GM19238 (cell line): ENCODE results near the gene ADAM12.
"Not testable (repeated sequence)": the region's sequence is repeated elsewhere in the genome, so short reads cannot be mapped to it uniquely, and the experiment has no call there.

Experiments
- DNase-seq: peaks from one replicate; pipeline ENCODE4 v3.0.0; 2011; ENCODE audit warnings: low spot score; ENCODE audit not compliant: insufficient read length

The ADAM12 gene

DNA sequence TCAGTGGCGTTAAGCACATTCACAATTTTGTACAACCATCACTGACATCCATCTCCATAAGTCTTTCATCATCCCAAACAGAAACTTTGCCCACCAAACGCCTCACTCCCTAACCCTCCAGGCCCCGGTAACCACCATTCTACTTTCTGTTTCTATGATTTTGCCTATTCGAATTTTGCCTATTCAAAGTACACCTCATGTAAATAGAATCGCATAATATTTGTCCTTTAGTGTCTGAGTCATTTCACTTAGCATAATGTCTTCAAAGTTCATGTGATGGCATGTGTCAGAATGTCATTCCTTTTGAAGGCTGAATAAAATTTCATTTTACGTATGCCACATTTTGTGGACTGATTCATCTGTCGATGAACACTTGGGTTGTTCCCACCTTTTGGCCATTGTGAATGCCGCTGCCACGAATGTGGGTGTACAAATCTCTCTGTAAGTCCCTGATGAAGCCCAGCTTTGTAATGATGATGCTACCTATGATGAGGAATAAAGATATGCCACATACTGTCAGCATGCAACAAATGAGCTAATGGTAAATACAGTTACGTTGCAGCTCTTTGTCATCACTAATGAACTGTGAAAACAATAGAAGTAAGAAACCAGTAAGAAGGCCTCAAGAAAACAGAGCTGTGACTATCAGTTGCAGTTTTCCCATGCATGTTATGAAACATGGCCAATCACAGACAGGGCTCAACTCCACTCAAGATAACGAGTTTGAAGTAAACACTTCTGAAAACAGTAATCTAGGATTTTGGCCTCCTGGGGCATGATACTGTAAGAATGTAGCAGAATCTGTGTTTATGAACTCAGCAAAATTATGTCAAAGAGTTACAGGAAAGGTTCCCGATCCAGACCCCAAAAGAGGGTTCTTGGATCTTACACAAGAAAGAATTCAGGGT is 120.0 kb downstream of the ADAM12 start:
- no peak for DNase-seq

DNA sequence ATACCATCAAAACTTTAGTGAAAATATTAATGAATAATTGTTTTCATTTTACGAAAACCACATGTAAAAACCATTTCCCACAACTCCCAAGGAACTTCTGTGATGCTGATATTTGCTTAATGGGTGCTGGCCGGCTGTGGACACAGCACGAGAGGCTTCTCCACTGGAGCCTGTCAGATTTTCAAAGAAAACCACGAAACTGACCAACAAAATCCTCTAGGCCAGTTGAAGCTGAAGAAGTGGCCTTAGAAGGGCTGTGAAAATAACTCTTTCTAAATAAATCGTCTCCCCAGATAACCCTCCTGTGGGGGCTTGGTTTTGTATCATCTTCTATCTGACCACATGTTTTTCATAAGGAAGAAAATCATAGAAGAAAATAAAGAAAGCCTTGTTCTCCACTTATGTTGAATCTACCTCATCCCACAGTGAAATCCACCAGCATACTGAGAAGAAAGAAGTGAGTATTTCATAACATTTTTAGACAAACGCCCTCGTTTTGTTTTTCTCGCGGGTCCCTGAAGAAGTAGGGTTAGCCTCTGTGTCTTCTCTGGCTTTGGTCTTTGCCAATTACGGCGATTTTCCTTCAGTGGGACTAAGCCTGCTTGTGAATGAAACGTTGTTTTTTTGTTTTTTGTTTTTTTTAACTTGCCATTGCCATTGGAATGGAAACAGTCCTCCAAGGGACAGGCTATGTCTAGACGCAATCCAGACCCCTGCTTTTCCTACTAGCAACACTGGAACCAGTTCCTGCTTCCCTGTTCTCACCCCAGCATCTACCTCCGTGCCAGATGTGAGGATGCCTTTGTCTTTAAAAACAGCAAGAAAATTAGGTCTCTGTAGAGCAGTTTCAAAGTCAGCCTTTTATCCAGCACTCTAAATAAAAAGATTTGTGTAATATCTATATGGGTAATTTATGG is 123.9 kb downstream of the ADAM12 start:
- DNase-seq: no peak

DNA sequence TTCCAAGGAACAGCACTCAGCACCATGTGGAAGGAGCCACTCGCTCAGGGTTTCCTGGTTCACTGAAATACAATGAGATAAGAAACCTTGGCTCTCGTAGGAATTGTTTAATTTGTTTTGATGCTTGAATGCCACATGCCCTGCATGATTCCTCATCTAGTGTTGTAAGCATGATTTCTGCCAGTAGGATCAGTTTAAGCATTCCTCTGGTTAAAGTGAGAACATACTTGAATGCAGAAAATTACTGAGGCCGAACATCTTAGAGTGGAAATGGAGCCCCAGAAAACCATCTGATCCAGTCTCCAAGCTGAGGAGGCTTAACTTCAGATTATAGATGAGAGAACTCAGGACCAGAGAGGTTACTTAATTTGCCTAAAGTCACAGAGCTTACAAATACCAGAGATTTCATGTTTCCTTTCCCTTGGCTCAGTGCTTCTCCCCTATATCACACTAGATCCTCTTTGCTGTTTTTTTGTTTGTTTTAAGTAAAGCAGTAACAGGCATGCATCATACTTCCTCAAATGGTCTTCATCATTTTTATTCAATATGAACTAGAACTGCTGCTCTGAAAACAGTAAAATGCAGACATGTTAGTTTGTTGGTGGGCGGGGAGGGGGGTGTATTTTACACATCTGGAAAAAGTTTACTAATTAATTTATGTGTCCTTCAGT is 125.1 kb downstream of the ADAM12 start:
- no peak for DNase-seq

DNA sequence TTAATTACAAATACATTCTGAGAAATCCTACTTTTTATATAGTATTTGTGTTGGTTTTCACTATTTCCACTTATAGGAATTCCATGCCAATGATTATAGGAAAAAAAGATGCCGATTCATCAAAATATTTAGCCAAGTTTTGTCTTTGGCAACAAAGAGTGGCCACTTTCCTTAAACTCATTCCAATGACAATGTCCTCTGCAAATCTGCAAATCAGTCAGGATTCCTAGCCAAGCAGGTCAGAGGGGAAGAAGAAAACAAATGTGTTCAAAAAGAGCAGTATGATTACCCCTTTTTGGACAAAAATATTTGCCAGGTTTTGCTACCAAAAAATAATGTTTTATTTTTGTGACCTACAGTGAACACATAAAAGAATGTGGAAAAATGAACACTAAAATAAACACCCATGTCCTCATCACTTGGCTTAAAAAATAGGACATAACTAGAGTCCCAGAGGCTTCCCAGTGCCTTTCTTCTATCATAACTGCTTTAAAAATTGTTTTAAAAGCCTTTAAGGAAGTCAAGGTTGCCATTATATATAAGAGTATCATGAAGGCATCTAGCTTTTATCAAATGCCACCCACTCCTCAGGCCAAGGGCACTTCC is 125.9 kb downstream of the ADAM12 start:
- DNase-seq: no peak

DNA sequence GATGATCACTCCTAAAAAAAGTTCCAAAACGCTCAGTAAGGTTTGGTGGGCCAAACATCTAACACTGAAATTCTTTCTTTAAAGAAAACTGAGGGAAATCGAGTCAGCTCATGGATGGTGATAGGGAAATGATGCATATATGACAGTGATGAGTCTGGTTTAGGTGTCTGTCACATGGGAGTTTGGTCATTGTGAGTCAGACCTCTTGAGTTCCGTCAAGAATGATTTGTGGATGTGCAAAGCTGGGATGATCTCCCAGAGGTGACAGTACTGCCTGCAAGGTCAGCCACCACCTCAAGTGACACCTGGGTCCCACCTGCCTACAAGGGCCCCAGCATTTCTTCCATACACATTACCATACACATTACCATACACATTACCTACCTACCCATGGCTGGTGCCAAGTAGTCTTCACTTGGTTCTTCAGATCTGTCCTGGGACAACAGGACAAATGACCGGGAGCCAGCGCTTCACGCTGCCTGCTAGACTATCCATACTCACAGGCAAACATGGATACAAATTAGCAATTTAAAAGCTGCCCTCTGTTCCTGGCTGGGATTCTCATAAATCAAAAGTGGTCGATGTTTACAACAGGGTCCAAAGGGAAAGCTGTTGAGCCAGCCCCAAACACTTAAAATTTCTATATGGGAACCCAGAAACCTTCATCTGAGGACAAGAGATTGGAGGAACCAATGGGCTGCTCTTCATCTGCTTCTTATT is 128.4 kb downstream of the ADAM12 start:
- no peak for DNase-seq

DNA sequence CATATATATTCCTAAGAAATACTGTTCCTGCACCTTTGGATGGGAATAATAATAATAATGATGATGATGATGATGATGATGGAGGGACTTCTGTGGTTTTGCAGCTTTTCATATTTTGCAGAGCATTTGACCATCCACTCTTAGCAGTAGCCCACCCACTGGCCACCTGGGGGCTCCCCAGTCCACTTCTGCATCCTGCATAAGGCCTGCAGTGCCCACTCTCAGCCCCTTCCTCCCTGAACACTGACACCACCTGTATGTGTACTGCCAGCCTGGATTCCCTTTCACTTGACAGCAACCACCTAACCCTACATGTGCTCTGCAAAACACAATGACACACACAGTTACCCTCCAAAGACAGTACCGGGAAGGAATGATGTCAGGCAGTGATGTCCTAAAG is 131.4 kb downstream of the ADAM12 start:
- no peak for DNase-seq

DNA sequence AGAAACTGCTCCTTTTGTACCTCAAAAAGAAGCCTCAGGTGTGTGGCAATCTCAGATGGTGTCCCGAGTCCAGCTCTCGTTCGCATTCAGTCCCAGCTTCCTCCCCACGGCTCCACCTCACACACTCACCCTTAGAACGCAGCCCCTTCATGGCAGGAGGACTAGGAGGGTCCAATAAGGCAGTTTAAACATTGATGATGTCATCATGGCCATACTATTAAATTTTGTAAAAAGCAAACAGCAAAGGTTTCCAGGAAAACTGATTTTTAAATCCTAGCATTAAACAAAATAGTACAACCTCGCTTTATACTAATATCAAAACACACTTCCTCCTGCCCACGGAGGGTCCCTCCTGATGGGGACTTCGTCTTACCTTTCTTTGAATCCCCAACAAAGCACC is 133.0 kb downstream of the ADAM12 start:
- no peak for DNase-seq

DNA sequence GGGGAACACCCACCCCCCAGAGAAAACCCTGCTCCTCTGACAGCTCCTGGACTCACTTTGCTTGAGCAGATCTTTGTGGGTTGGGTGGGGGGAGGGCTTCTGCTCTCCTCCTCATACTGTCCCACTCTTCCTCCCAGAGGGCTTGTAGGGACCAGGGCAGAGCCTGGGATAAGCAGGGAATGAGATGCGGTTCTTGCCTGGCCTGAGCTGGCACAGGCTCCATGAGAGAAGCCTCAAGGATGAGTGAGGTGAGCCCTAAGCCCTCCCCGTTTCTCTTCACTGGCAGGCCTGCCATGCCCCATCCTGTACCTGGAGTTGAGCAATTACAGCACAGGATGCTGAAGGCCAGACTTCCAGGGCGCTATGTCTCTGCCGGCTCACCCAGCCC is 134.7 kb downstream of the ADAM12 start:
- DNase-seq: no peak

DNA sequence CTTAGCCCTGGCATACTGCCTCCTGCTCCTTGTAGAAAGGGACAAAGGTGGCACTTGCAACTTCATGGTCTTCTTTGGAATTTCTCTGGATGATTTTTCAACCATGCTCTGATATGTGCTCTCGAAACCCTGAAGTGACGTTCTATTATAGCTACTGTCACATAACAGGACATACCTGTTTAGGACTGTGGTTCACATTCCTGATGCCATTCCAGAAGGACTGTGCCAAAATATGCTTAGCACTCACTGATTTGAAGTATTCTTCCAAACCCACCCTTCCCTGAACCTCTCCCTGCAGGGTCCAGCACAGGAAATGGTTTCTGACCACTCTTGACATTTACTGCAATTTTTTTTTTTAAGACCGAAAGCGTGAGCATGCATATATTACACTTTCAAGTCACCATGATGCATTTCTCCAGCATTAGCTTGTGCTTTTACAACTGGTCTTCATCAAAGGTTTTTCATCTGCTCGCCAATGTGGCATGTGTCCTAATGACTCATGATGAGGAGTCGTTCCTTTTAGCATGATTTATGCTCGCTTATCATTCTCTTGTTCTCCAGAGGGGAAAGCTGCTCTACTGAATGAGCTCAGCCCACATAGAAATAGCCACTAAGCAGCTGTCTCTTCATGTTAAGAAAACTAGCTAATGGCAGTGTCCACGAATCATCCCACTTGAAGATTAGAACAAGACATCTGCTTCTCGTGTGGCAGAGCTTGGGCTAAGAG is 135.2 kb downstream of the ADAM12 start:
- no peak for DNase-seq

DNA sequence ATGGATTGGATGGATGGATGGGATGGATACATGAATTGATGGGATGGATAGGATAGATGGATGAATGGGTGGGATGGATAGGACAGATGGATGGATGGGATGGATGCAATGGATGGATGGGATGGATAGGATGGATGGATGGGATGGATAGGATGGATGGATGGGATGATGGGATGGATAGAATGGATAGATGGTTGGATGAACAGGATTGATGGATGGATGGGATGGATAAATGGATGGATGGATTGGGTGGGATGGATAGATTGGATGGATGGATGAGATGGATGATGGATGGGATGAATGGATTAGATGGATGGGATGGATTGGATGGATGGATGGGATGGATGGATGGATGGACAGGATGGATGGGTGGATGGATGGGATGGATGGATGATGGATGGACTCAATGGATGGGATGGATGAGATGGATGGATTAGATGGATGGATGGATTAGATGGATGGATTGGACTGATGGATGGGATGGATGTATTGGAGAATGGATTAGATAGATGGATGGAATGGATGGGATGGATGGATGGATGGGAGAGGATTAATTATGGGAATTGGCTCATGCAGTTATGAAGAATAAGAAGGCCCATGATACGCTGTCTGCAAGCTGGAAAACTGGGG is 136.4 kb downstream of the ADAM12 start:
- DNase-seq: no peak

DNA sequence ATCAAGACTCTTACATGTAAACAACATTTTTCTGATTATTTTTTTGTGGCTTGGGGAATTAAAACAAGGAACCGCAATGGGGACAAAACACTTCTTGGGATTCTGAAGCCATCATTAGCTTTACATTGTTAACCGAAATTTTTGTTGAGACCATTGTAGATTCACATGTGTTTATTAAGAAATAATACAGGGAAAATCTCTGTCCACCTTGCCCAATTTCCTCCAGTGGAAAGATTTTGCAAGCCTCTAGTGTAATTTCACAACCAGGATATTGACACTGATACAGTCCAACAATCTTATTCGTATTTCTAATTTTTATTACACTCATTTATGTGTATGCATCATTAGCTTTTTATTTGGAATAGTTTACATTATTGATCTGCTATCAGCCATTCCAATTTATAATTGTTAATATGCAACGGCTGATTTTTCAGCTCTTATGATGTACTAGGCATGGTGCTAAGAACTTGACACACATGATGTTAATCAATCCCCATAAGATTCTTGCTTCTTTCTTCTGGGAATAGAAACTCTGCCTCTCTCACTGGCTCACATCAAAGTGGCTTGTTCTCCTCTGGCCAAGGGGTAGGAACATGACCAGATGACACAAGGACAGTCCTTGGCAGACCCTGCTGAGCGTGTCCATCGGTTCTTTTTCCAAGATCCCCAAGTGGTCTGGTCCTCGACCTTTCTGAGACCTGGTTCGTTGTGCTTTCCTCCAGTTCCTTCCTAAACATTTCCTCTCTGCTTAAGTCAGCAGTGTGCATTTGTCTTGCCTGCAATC is 137.6 kb downstream of the ADAM12 start:
- DNase-seq: no peak

DNA sequence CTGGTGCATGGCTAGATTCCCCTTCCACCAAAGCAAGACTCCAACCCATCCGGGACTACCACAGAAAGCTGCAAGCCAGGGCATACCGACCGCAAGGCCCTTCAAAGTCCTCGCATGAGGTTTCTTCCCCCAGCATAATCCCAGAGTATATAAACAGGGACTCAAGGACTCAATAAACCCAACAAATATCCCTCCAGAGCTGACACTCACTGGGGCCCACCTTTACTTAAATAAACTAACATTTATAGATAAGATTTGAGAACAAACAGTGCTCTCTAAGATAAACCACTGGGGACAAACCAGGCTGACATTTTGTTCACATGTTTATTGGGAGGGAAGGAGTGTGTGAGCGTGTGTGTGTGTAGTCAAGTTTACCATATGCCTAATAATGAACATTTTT is 138.2 kb downstream of the ADAM12 start:
- no peak for DNase-seq

DNA sequence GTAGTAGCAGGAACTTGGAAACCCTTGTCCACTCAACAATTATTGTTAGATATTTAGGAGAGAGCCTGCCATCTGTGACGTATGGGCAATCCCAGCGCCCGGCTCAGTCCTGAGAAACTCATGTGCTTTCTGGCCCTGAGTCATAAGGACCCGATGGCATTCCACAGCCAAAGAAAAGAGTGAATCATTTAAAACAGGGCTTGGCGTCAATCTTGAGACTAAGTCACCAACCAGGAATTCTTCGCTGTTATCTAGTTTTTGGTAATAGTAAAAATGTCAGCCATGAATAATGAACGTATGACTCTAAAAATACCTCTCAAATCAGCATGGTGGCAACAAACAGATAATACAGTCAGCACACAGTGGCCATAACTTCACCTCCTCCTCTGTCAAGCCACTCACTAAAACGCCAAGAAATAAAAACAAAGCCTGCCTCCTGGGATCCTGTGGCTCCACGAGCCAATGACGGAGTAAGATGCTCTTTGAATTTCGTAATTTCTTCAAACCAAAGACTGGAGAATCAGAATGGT is 140.8 kb downstream of the ADAM12 start:
- no peak for DNase-seq

DNA sequence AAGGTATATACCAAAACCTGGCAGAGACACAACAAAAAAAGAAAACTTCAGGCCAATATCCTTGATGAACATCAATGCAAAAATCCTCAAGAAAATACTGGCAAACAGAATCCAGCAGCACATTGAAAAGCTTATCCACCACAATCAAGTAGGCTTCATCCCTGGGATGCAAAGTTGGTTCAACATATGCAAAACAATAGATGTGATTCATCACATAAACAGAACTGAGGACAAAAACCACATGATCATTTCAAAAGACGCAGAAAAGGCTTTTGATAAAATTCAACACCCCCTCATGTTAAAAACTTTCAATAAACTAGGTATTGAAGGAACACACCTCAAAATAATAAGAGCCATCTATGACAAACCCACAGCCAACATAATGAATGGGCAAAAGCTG is 141.9 kb downstream of the ADAM12 start:
- not testable (repeated sequence) for DNase-seq

DNA sequence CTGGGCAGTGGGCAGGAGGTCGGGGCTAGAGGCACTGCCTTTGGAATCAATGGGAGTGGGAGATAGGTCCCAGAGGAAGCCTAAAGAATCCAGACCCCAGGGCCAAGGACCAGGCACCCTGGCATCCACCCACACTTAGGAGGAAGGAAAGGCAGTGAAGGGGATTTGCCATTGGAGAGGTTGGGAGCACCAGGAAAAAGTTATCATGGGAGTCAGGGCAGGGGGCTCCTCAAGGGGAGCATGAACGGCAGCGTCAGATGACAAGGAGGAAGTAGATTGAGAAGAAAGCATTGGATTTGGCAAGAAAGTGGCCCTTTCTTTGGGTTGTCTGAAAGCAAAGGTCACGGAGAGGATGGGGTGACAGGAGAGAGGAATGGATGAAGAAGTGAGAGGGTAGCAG is 142.8 kb downstream of the ADAM12 start:
- DNase-seq: no peak

DNA sequence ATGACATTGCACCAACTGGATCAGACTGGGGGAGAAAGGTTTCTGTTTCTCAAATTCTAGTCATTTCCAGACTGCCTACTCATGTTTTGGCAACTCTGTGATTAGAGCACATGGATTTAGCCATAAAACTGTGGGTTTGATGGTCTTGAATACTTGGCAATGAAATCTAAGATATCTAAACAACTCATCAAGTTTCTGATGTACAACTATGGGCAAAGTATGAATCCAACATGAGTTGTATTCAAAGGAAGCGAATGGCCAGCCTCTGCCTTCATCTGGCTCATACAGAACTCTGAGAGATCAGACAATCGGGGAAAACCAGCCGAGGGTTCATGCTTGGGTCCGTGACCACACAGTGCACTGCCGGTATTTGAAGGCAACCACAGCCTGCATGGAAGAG is 144.3 kb downstream of the ADAM12 start:
- no peak for DNase-seq

DNA sequence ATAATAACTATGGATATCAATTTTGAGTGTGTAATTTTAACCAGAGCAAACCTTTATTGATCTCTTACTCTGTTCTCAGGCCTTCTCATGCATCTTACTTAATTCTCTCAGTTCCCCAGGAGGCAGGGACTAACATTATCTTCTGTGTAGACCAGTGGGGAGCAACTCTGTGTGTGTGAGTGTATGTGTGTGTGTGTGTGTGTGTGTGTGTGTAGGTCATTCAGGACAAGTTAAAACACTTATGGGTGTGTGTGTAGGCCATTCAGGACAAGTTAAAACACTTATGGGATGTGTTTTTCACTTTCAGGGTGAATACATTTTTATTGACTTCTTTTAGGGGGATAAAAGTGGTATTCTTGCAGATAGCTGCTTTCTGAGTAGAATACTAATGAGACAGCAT is 145.0 kb downstream of the ADAM12 start:
- no peak for DNase-seq

DNA sequence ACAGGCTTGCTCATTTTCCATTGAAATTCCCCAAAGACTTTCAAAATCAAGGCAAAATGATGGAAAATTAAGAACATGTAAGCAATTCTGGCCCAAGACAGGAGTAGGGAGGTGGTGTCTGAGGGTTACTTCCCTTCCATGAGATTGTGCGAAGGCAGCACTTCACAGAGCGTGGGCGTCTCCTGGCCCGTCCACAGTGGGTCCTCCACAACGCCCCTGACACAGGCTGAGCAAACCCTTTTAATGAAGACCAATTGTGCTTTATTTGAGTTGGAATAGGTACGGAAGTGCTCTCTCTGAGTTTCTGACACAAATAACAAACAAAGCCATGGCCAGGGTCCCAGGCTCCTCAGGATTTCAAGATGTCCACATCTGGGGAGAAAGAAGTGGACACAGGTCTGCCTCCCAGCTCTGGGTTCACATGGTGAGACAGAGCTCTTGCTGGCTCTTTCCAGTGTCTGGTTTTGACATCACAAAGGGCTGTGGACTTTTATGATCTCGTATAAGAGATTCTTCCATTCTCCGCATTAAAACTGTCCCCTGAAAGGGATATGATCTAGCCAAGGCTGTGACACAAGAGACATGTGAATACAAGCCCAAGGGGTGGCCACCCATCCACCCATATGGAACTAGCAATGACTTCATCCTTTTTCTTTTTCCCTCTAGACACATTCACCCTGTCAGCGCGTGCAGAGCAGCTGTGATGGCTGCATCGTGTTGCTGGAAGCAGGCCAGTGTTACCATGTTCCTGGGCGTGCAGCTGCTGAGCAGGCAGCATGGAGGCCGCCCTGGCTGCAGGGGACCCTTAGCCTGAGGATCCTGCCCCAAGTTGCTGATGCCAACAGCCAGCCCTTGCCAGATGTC is 145.6 kb downstream of the ADAM12 start:
- DNase-seq: no peak
